ENCODE measurements around the gene MTMR11. TPM values are rescaled to one million over a fixed set of nuclear protein-coding genes. Genes with fewer than 3 reads are reported as not detected.

Gene MTMR11
- total RNA-seq, 1 experiment from 2014 or later = 7.1 TPM

DNA sequence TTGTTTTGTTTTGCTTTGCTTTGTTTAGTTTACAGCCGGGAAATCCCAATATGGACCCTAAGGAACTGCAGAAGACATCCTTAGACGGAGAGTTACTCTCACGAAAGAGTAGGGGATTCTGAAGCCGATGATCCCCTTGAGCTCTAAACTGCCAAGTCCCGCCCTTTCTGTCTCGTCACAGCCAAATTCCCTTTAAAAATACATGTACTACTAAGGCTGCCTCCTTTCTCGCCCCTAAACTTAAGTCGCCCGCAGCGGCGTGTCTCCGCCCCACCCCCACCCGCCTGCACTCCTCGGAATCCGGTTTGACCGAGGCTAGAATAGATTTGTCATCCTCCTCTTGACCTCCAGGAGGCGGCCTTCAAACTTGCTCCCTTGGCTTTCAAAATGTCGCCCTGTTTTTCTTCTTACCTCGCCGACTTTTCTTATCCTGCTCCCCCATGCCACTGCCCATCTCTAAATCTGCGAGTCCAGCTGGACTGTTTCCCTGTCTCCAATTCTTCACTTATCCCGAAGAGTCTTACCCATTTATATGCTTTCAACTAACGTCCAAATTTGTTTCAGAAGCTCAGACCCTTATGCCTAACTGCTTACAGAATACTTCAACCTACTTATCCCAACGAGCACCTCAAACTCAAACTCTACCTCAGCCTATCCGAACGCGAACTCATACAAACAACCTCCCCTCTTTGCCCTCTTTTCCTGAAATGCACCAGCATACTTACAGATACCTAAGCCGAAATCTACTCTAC is 48.3 kb downstream of the MTMR11 start (continued):
- TF ChIP-seq, protein P1, sequence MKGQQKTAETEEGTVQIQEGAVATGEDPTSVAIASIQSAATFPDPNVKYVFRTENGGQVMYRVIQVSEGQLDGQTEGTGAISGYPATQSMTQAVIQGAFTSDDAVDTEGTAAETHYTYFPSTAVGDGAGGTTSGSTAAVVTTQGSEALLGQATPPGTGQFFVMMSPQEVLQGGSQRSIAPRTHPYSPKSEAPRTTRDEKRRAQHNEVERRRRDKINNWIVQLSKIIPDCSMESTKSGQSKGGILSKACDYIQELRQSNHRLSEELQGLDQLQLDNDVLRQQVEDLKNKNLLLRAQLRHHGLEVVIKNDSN (CRISPR knock-in tag; IDR thresholded peaks at IDR 0.05) = no peak
- TF ChIP-seq, protein P2, sequence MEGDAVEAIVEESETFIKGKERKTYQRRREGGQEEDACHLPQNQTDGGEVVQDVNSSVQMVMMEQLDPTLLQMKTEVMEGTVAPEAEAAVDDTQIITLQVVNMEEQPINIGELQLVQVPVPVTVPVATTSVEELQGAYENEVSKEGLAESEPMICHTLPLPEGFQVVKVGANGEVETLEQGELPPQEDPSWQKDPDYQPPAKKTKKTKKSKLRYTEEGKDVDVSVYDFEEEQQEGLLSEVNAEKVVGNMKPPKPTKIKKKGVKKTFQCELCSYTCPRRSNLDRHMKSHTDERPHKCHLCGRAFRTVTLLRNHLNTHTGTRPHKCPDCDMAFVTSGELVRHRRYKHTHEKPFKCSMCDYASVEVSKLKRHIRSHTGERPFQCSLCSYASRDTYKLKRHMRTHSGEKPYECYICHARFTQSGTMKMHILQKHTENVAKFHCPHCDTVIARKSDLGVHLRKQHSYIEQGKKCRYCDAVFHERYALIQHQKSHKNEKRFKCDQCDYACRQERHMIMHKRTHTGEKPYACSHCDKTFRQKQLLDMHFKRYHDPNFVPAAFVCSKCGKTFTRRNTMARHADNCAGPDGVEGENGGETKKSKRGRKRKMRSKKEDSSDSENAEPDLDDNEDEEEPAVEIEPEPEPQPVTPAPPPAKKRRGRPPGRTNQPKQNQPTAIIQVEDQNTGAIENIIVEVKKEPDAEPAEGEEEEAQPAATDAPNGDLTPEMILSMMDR (IDR thresholded peaks at IDR 0.05) = peak; percentile 54
- TF ChIP-seq ELF4 (CRISPR knock-in tag; IDR thresholded peaks at IDR 0.05; ENCODE audit: low read depth) (no peak), ZNF423 (CRISPR knock-in tag; IDR thresholded peaks at IDR 0.05) (no peak), ETV6 (CRISPR knock-in tag; IDR thresholded peaks at IDR 0.05) (no peak), NFE2L1 (CRISPR knock-in tag; IDR thresholded peaks at IDR 0.05) (no peak)
- TF ChIP-seq, protein P3, sequence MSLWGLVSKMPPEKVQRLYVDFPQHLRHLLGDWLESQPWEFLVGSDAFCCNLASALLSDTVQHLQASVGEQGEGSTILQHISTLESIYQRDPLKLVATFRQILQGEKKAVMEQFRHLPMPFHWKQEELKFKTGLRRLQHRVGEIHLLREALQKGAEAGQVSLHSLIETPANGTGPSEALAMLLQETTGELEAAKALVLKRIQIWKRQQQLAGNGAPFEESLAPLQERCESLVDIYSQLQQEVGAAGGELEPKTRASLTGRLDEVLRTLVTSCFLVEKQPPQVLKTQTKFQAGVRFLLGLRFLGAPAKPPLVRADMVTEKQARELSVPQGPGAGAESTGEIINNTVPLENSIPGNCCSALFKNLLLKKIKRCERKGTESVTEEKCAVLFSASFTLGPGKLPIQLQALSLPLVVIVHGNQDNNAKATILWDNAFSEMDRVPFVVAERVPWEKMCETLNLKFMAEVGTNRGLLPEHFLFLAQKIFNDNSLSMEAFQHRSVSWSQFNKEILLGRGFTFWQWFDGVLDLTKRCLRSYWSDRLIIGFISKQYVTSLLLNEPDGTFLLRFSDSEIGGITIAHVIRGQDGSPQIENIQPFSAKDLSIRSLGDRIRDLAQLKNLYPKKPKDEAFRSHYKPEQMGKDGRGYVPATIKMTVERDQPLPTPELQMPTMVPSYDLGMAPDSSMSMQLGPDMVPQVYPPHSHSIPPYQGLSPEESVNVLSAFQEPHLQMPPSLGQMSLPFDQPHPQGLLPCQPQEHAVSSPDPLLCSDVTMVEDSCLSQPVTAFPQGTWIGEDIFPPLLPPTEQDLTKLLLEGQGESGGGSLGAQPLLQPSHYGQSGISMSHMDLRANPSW (CRISPR knock-in tag; conservative IDR thresholded peaks at IDR 0.05; ENCODE audit: low read depth) = no peak
- TF ChIP-seq, protein P4, sequence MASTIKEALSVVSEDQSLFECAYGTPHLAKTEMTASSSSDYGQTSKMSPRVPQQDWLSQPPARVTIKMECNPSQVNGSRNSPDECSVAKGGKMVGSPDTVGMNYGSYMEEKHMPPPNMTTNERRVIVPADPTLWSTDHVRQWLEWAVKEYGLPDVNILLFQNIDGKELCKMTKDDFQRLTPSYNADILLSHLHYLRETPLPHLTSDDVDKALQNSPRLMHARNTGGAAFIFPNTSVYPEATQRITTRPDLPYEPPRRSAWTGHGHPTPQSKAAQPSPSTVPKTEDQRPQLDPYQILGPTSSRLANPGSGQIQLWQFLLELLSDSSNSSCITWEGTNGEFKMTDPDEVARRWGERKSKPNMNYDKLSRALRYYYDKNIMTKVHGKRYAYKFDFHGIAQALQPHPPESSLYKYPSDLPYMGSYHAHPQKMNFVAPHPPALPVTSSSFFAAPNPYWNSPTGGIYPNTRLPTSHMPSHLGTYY (CRISPR knock-in tag; IDR thresholded peaks at IDR 0.05) = no peak

DNA sequence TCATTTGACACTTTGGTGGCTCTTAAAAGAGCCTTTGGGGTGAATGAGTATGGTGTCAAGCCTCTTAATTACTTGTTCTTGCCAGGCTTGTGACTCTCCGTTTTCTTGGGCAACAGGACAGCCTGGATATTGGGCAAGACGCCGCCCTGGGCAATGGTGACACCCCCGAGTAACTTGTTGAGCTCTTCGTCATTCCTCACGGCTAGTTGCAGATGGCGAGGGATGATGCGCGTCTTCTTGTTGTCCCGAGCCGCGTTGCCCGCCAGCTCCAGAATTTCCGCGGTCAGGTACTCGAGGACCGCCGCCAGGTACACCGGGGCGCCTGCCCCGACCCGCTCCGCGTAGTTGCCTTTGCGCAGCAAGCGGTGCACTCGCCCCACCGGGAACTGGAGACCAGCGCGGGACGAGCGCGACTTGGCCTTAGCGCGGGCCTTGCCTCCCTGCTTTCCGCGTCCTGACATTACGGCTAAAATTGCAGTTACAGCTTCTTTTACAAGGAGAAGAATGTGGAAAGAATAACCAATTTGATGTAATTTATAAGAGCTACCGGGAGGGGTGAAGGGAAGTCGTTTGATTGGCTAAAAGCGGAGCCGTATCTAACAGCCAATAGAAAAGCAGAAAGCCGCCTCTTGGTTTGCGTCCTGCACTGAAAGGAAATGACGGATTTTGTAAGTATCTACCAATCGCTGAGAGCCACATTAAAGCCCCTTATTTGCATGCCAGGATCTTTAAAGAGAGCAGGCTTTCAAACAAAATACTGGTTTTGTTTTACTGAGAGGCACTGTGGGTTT is 49.0 kb downstream of the MTMR11 start:
- no peak overlapping the region for H3K27ac Mint-ChIP-seq
- ChIA-PET CTCF (interaction anchor here (1.0 to 3.0 kb wide), 7 partner anchors 12 to 300 kb away, joined by 3 to 25 read pairs (median 5); partner anchors contain the start of gene BOLA1), POLR2A (interaction anchor here (0.6 to 6.1 kb wide), 32 partner anchors 11 to 1312 kb away, joined by 3 to 51 read pairs (median 5); partner anchors contain the start of genes BOLA1, CIART, OTUD7B and RPRD2)
- ATAC-seq (peak; percentile 61), DNase-seq (ENCODE audit: low spot score) (peak; percentile 72)
- no peaks in the 10 kb centered on the region for H3K9me3 Mint-ChIP-seq
- no peak overlapping the region for H3K4me3 Mint-ChIP-seq
- no peaks in the 10 kb centered on the region for H3K36me3 Mint-ChIP-seq
- peaks cover 4% of the 10 kb centered on the region for H3K4me1 Mint-ChIP-seq
- H3K27me3 Mint-ChIP-seq (ENCODE audit: low read depth) = no peaks in the 10 kb centered on the region
- TF ChIP-seq, protein P5, sequence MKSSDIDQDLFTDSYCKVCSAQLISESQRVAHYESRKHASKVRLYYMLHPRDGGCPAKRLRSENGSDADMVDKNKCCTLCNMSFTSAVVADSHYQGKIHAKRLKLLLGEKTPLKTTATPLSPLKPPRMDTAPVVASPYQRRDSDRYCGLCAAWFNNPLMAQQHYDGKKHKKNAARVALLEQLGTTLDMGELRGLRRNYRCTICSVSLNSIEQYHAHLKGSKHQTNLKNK (CRISPR knock-in tag; IDR thresholded peaks at IDR 0.05) = no peak
- TF ChIP-seq, protein P6, sequence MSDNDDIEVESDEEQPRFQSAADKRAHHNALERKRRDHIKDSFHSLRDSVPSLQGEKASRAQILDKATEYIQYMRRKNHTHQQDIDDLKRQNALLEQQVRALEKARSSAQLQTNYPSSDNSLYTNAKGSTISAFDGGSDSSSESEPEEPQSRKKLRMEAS (CRISPR knock-in tag; IDR thresholded peaks at IDR 0.05) = no peak; the same call in 1 of the 2 replicates
- TF ChIP-seq NFE2L1 (CRISPR knock-in tag; IDR thresholded peaks at IDR 0.05) (no peak), ZNF416 (CRISPR knock-in tag; IDR thresholded peaks at IDR 0.05) (peak; percentile 97), ZNF263 (CRISPR knock-in tag; IDR thresholded peaks at IDR 0.05; ENCODE audit: low read depth) (no peak), IRF2 (CRISPR knock-in tag; IDR thresholded peaks at IDR 0.05; ENCODE audit: borderline replicate concordance, low read depth) (no peak), HMGA2 (CRISPR knock-in tag; IDR thresholded peaks at IDR 0.05) (no peak), ELF4 (CRISPR knock-in tag; IDR thresholded peaks at IDR 0.05; ENCODE audit: low read depth) (0 out of 2 replicates have a peak, but pooled peaks have one; percentile 19), NR3C1 (CRISPR knock-in tag; conservative IDR thresholded peaks at IDR 0.05; ENCODE audit: low read depth) (no peak), RELA (CRISPR knock-in tag; IDR thresholded peaks at IDR 0.05; ENCODE audit: borderline replicate concordance) (no peak), JAZF1 (CRISPR knock-in tag; IDR thresholded peaks at IDR 0.05) (no peak), JUN (CRISPR knock-in tag; IDR thresholded peaks at IDR 0.05) (peak; percentile 65; the same call in 1 of the 2 replicates)
- TF ChIP-seq, protein P7, sequence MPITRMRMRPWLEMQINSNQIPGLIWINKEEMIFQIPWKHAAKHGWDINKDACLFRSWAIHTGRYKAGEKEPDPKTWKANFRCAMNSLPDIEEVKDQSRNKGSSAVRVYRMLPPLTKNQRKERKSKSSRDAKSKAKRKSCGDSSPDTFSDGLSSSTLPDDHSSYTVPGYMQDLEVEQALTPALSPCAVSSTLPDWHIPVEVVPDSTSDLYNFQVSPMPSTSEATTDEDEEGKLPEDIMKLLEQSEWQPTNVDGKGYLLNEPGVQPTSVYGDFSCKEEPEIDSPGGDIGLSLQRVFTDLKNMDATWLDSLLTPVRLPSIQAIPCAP (CRISPR knock-in tag; IDR thresholded peaks at IDR 0.05) = no peak; the same call in 1 of the 2 replicates
- TF ChIP-seq, protein P8, sequence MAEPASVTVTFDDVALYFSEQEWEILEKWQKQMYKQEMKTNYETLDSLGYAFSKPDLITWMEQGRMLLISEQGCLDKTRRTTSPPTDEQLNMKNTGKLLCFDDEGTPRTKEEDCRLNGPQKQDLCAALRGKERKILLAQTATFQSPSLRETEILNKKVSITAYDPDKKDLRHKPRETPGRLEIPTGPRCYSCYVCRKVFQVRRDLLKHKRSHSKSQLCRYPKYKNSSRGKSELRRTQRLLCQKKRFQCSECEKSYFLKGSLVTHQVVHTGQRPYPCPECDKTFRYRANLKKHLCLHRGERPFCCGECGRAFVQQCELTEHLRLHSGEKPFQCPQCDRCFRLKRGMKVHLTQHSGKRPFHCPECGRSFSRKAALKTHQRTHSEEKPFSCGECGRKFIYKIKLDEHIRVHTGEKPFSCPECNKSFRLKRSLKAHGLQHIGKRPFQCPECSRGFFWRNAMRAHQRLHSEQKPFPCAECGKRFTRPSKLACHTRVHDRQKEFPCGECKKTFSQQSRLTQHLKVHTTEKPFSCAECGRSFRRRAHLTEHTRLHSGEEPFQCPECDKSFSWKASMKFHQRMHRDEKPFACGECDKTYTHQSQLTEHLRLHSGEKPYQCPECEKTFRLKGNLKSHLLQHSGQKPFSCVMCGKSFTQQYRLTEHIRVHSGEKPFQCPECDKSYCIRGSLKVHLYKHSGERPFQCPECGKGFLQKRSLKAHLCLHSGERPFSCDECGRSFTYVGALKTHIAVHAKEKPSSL (CRISPR knock-in tag; conservative IDR thresholded peaks at IDR 0.05) = peak; percentile 64
- TF ChIP-seq, protein P9, sequence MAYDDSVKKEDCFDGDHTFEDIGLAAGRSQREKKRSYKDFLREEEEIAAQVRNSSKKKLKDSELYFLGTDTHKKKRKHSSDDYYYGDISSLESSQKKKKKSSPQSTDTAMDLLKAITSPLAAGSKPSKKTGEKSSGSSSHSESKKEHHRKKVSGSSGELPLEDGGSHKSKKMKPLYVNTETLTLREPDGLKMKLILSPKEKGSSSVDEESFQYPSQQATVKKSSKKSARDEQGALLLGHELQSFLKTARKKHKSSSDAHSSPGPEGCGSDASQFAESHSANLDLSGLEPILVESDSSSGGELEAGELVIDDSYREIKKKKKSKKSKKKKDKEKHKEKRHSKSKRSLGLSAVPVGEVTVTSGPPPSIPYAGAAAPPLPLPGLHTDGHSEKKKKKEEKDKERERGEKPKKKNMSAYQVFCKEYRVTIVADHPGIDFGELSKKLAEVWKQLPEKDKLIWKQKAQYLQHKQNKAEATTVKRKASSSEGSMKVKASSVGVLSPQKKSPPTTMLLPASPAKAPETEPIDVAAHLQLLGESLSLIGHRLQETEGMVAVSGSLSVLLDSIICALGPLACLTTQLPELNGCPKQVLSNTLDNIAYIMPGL (CRISPR knock-in tag; IDR thresholded peaks at IDR 0.05) = peak; percentile 83
